GM10266 (cell line): ENCODE results near the gene RHBDL1.

Source experiments
- DNase-seq: peaks from one replicate; pipeline ENCODE4 v3.0.0; 2012; ENCODE audit errors: extremely low spot score
- CTCF ChIP-seq: IDR thresholded peaks from 2 replicates; pipeline ENCODE4 v1.5.1; 2012; ENCODE audit warnings: mild to moderate bottlenecking, low read depth; ENCODE audit not compliant: control insufficient read depth, insufficient read depth; ENCODE audit errors: missing control alignments

RHBDL1 gene

GRCh38 chr16:703406-703805 lies 27.9 kb downstream of the RHBDL1 start:
- TF ChIP-seq CTCF, result no peak
- DNase-seq, result no peak

GRCh38 chr16:704047-704446 lies 28.6 kb downstream of the RHBDL1 start:
- no peak for DNase-seq
- no peak for TF ChIP-seq CTCF

- DNase-seq, result no peak
- TF ChIP-seq CTCF, result no peak
Observed at GRCh38 chr16:704552-705380, 29.3 kb downstream of the RHBDL1 start.

GRCh38 chr16:705431-706188 lies 30.1 kb downstream of the RHBDL1 start, which contains the start of gene FBXL16:
Gene FBXL16, minus strand, starts transcription at chr16:705801. Its CDS starts 8,396 bp downstream, at chr16:697405.
- DNase-seq, result no peak
- no peak for TF ChIP-seq CTCF

GRCh38 chr16:706189-707061 lies 31.0 kb downstream of the RHBDL1 start:
- DNase-seq, result no peak
- no peak for TF ChIP-seq CTCF

GRCh38 chr16:707062-707538 lies 31.6 kb downstream of the RHBDL1 start:
- TF ChIP-seq CTCF, result no peak
- DNase-seq, result no peak
